DMS153 treated with DMSO at 0.1 percent for 48 hours (cell line): ENCODE results near the gene TNS3.
A peak's percentile ranks its signal among the peaks of the same experiment; 100 is the strongest.
"Not testable (repeated sequence)": the region's sequence is repeated elsewhere in the genome, so short reads cannot be mapped to it uniquely, and the experiment has no call there.

Experiments used
- DNase-seq: peaks from one replicate; lab custom pipeline; 2025; ENCODE audit not compliant: unreplicated experiment; lab: John Stamatoyannopoulos, UW

TNS3 gene

GRCh38 chr7:47543056-47543455, 38.9 kb downstream of the TNS3 start:
- no peak for DNase-seq

GRCh38 chr7:47542051-47542450, 39.9 kb downstream of the TNS3 start:
- DNase-seq = no peak

GRCh38 chr7:47541485-47541884, 40.4 kb downstream of the TNS3 start:
- DNase-seq = not testable (repeated sequence)

- no peak for DNase-seq
Measured at GRCh38 chr7:47540387-47541350, 41.2 kb downstream of the TNS3 start.

- no peak for DNase-seq
Measured at GRCh38 chr7:47540053-47540386, 41.9 kb downstream of the TNS3 start.

GRCh38 chr7:47539398-47540052, 42.4 kb downstream of the TNS3 start:
- DNase-seq = no peak

GRCh38 chr7:47538846-47539311, 43.0 kb downstream of the TNS3 start:
- no peak for DNase-seq

GRCh38 chr7:47537716-47538675, 43.9 kb downstream of the TNS3 start:
- no peak for DNase-seq

GRCh38 chr7:47536661-47537611, 45.0 kb downstream of the TNS3 start:
- peak; percentile 46 for DNase-seq

- no peak for DNase-seq
Measured at GRCh38 chr7:47535704-47536628, 45.9 kb downstream of the TNS3 start.

GRCh38 chr7:47535035-47535703, 46.7 kb downstream of the TNS3 start:
- DNase-seq = no peak

GRCh38 chr7:47534322-47535034, 47.4 kb downstream of the TNS3 start:
- DNase-seq = no peak

- DNase-seq = no peak
Measured at GRCh38 chr7:47531584-47532492, 50.1 kb downstream of the TNS3 start.

- DNase-seq = no peak
Measured at GRCh38 chr7:47529826-47530555, 51.9 kb downstream of the TNS3 start.

GRCh38 chr7:47529405-47529804, 52.5 kb downstream of the TNS3 start:
- no peak for DNase-seq

GRCh38 chr7:47528471-47528870, 53.4 kb downstream of the TNS3 start:
- no peak for DNase-seq
